NCI-H1048 (cell line): ENCODE measurements around the gene CPN2.

ENCODE experiments used
- DNase-seq: peaks from one replicate; lab custom pipeline; 2025; lab: John Stamatoyannopoulos, UW

The CPN2 gene

GRCh38 chr3:194328053-194328657 lies 23.0 kb downstream of the CPN2 start:
- DNase-seq = no peak

GRCh38 chr3:194327218-194328052 lies 23.7 kb downstream of the CPN2 start:
- DNase-seq = no peak

- DNase-seq = no peak
Measured at GRCh38 chr3:194326968-194327217, 24.2 kb downstream of the CPN2 start.

- no peak for DNase-seq
Measured at GRCh38 chr3:194326192-194326967, 24.7 kb downstream of the CPN2 start.

- no peak for DNase-seq
Measured at GRCh38 chr3:194325424-194326153, 25.5 kb downstream of the CPN2 start.

DNA sequence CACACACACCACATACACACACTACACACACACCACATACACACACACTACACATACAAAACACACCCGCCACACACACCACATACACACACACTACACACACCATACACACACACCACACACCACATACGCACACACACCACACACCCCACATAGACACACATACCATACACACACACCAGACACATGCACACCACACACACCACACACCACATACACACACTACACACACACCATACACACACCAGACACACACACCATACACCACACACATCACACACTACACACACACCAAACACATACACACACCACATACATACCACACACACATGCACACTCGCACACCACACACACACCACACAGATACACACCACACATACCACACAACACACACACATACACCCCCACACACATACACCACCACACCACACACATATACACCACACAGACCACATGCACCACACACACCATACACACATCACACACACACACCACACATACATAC lies 26.3 kb downstream of the CPN2 start:
- no peak for DNase-seq

DNA sequence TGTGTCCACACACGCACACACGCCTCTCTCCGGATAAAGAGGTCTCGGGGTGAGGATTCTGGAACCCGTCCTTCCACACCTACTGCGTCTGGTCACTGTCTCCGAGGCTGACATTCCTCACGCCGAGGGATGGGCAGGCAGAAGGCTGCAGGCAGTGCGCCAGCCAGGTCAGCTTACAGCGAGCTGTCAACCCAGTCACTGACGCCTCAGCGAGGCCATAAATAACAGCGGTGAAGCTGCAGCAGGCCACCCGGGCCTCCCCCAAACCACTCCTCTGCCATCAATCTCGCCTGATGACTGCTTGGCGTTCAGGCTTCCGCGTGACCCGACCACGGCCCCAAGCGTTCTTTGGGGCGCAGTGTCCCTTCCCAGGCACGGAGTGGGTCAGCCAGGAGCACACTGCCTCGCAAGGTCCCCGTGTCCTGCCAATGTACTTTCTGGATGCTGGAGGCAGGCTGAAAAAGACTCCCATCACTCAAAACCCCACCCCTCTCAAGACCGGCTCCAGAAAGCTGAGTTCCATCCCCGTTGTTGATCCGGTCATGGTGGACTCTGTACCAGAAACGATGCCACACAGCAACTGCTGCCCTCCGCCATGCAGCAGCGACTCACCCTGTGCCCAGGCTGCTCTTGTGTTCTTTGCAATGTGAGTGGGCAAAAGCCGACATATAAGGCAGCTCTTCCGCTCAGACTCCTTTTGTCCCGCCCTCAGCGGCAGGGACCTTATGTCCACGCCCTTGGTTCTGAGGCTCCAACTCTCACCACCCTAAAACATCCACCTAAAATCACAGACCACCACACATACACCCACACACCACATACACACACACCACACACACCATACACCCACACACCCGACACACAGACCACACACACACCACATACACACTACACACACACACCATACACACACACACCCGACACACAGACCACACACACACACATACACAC lies 27.1 kb downstream of the CPN2 start:
- DNase-seq = no peak

DNA sequence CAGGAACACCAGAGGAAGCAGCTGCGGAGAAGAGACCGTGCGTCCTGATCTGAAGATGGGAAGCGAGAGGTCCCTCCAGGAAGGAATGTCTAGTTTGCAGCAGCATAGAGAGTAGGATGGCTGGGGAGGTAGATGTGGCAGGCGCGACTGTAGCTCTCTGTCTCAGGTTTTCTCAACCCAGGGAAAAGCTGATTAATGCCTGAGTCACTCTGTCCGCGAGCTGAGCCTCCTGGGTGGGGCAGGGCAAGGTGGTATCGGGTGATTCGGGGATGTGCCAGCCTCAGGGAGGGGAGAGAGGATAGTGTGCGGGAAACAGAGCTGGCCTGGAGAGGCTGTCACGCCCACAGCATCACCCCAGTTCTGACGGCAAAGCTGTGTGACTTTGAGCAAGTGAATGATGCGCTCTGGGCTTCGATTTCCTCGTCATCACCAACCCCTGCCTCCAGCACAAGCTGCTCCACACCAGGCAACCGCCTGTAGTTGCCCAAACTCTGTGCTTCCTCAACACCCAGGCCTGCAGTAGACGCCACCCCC lies 28.4 kb downstream of the CPN2 start:
- no peak for DNase-seq

DNA sequence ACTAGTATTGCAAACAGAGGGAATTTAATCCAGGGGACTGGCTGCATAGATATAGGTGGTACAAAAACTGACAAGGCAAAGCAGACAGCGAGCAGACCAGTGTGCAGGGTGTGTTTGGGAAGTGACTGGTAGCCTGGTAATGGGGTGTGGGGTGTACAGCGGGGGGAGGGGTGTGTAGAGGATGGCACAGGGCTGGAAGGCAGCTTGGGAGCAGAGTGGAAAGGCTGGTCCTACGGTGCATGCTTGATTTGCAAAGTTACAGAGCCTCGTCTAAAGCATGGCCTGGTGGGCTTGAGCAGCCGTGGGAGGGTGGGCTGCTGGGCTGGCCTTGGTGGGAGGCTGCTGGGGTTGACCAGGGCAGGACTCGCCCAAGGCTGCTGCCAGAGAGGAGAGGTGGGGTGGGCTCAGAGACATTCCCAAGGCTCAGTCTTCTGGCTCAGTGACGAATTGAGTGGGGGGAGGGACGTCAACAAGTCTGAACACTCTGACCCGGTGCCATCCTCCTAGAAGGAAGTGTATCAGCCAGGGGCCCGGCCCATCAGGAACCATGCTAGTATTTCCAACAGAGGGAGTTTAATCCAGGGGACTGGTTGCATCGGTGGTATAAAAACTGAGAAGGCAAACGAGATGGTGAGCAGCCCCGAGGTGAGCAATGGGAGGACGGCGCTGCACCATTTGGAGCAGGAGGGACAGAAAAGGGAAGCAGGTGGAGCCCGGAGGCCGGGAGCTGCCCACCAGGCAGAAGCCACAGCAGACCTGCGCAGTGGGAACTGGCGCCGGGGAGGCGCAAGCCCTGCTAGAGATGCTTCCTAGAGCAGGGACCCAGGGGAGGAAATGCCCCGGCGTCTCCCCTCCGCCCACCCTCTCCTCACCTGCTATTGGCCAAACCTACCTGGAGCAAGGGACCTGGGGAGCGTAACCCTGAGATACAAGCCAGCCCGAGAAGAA lies 29.2 kb downstream of the CPN2 start:
- DNase-seq = no peak

DNA sequence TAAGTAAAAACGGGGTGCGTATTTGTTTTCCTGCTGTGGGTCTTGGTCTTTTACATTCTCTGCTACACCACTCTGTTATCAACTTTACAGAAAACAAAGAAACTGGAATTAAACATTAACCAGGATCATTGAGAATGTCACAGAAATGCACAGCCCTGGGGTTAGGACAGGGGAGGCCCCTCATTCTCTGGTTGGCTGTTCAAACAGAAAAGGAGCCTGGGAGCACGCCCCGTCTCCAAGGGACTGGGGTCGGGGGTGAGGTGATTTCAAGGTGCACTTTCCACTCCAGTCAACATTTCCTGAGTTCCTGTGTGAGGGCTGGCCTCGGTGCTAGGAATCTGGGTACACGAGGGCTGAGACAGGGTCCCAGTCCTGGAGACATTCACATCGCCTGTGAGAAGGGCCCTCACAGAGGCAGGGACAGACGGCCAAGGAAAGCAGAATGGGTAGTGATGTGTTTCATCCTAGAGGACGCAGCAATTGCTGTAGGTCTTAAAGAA lies 30.3 kb downstream of the CPN2 start:
- DNase-seq = no peak

DNA sequence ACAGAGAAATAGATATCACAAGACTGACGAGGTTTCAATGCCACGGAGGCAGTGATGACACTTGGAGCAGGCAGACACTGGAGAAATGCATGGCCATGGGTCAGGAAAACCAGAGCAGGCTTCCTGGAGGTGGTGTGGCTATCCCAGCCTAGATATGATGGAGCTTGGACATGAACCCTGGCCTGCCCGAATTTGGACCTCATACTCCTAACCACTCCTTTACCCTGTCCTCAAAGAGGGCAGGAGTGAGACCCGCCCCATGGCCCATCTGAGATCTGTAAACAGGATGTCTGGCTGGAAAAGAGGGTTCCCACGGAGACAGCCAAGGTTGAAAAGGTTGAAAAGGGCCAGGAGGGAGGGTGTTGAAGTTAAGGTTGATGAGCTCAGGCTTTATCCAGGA lies 31.0 kb downstream of the CPN2 start:
- DNase-seq = no peak

- DNase-seq = no peak
Measured at GRCh38 chr3:194318511-194319161, 32.5 kb downstream of the CPN2 start.

DNA sequence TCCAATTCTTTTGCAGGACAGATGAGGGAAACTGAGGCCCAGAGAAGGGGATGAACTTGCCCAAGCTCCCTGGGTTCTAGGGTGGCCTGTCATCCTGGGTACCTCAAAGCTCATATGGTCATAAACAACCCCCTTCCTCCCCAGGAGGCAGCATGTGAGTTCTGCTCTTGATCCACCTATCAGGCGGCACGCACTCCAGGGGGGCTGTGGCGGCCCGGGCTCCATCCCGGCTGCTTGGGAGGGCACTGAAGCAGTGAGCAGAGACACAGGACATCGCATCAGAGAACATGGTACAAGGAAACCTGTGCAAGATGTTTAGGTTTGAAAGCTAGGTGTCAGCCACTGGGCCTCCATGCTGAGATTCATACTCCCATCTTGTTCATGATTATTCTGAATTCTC lies 34.2 kb downstream of the CPN2 start:
- no peak for DNase-seq

DNA sequence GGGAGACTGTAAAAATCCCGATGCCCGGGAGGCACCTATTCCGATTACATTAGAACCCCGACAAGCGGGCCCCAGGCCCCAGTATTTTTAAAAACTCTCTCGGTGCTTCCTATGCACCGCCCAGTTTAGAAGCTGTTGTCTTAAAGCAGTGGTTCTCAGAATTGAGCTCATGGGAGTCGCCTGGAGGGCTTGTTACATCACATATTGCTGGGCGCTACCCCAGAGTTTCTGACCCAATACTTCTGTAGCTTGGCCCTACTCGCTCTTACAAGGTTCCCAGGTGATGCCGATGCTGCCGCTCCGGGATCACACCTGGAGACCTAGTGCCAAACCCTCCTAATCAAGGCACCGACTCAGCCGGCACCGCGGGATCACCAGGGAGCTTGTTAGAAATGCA lies 35.2 kb downstream of the CPN2 start:
- no peak for DNase-seq

- peak; percentile 43 for DNase-seq
Measured at GRCh38 chr3:194315088-194315964, 35.8 kb downstream of the CPN2 start.

- no peak for DNase-seq
Measured at GRCh38 chr3:194314388-194315068, 36.6 kb downstream of the CPN2 start.
